Measurements from ENCODE around the gene INSL3.

DNA sequence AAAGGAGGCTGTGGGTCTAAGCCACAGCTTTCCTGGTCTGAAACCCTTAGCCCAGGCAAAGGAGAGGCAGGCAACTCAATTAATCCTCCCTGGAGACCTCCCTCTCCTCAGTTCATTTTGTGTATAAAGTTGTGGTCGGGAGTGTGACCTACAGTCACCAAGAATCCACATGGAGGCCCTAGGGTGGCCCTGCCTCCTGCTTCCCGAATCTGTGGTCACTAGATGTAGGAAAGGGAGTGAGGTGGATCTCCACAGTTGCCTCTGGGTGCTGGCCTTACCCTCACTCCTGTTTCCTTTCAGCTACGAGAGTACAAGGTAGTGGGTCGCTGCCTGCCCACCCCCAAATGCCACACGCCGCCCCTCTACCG lies 39.7 kb upstream of the INSL3 start:
- TF ChIP-seq, protein P1, sequence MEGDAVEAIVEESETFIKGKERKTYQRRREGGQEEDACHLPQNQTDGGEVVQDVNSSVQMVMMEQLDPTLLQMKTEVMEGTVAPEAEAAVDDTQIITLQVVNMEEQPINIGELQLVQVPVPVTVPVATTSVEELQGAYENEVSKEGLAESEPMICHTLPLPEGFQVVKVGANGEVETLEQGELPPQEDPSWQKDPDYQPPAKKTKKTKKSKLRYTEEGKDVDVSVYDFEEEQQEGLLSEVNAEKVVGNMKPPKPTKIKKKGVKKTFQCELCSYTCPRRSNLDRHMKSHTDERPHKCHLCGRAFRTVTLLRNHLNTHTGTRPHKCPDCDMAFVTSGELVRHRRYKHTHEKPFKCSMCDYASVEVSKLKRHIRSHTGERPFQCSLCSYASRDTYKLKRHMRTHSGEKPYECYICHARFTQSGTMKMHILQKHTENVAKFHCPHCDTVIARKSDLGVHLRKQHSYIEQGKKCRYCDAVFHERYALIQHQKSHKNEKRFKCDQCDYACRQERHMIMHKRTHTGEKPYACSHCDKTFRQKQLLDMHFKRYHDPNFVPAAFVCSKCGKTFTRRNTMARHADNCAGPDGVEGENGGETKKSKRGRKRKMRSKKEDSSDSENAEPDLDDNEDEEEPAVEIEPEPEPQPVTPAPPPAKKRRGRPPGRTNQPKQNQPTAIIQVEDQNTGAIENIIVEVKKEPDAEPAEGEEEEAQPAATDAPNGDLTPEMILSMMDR (IDR thresholded peaks at IDR 0.05): no peak
- TF ChIP-seq POLR2A (IDR thresholded peaks at IDR 0.05) (no peak), EP300 (IDR thresholded peaks at IDR 0.05) (no peak)

All from tibial nerve (tissue), 4 donors.